DMS79 treated with DMSO at 0.1 percent for 48 hours (cell line): ENCODE results near the gene TRIM52.
"Not testable (repeated sequence)": the region's sequence is repeated elsewhere in the genome, so short reads cannot be mapped to it uniquely, and the experiment has no call there.

Source experiments
- DNase-seq: peaks from one replicate; lab custom pipeline; 2025; lab: John Stamatoyannopoulos, UW

The TRIM52 gene

DNA sequence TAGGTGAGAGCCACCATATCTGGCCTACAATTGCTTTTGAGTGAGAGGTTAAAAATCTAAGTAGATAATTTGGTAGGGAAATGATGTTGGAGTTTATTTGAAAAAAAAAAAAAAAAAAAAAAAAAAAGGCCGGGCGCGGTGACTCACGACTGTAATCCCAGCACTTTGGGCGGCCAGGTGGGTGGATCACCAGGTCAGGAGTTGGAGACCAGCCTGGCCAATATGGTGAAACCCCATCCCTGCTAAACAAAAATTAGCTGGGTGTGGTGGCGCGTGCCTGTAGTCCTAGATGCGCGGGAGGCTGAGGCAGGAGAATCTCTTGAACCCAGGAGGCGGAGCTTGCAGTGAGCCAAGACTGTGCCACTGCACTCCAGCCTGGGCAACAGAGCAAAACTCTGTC is 46.7 kb downstream of the TRIM52 start:
- not testable (repeated sequence) for DNase-seq

DNA sequence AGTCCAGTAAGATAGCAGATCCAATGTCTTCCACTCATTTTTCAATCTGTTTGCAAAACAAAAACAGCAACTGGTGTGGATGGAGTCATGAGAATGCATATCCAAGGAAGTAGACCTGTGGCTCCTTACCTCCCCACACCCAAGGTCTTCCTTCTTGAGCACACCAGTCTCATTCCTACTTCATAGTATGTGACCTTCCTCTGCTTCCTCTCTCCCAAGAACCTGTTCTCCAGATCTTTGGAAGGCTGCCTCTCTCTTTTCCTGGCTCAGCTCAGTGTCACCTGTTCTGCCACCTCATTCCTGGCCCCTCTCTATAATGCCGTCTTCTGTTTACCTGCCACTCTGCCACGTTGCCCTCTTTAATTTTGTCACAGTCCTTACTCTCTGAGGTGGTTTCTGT is 48.0 kb downstream of the TRIM52 start:
- DNase-seq: no peak

DNA sequence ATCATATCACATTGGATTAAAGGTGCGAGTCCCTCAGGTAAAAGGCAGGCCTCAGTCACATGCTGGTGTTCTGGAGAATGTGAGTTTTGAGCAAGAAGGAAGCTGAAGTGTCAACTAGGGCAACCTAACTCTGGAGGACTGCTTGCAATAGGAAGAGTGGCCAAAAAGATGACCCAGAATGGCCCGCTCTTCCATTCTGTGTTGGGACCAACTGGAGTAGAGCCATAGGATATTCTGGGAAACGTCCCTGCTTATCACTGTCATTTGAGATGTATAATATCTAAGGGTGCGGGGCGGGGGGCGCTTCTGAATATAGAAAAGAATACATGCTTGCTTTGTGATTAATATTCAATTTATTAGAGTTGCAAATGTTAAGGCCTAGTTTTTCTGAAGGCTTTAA is 48.9 kb downstream of the TRIM52 start:
- DNase-seq: no peak

DNA sequence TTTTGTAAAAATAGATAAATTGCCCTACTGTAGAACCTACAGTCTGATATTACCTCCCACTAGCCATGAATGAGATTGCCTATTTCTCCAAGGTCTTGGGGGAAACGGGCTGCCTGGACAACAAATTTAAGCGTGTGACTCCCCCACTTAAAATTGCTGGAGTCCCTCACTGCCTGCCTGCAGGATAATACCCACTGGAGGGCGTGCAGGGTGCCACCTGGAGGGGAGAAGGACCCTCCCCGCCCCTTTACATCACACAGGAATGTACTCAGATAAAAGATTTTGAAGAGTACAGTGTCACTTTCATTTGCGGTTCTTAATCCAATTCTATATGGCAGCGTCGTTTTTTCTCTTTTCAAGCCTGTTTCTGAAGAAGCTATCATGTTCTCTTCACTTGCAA is 49.7 kb downstream of the TRIM52 start:
- no peak for DNase-seq

GRCh38 chr5:181210698-181211097 is 50.2 kb downstream of the TRIM52 start:
- not testable (repeated sequence) for DNase-seq

GRCh38 chr5:181210148-181210547 is 50.8 kb downstream of the TRIM52 start:
- DNase-seq: not testable (repeated sequence)

DNA sequence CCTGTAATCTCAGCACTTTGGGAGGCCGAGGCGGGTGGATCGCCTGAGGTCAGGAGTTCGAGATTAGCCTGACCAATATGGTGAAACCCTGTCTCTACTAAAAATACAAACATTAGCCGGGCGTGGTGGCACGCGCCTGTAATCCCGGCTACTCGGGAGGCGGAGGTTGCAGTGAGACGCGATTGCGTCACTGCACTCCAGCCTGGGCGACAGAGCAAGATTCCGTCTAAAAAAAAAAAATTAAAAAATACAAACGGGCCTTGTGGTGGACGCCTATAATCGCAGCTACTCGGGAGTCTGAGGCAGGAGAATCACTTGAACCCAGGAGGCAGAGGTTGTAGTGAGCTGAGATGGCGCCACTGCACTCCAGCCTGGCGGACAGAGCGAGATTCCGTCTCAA is 51.9 kb downstream of the TRIM52 start:
- not testable (repeated sequence) for DNase-seq

- no peak for DNase-seq
Observed at GRCh38 chr5:181207960-181208253, 53.0 kb downstream of the TRIM52 start.

DNA sequence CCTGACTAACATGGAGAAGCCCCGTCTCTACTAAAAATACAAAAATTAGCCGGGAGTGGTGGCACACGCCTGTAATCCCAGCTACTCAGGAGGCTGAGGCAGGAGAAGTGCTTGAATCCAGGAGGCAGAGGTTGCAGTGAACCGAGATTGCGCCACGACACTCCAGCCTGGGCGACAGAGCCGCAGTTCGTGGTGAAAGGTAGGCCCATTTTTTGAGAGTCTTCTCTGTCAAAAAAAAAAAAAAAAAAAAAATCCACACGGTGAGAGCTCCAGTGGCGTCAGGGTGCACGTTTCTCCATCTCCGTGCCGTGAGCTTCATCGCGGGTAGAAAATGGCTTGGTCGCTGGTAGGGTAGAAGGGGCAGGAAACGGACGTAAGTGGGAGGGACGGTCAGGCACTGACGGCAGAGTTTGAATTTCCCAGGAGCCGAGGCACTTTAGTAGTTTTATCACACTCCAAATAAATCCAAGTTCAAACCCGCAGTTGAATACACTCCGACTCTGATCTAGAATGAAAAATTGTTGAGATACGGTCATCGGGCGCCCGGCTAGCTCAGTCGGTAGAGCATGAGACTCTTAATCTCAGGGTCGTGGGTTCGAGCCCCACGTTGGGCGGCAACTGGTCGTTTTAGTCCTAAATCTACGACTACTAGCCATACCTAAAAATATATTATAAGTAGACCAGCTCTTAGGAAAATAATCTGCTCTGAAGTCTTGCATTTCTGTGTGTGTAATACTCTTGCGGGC is 53.6 kb downstream of the TRIM52 start:
- DNase-seq: no peak

- no peak for DNase-seq
Observed at GRCh38 chr5:181205761-181206649, 54.9 kb downstream of the TRIM52 start.
